NCI-H524 treated with DMSO at 0.1 percent for 48 hours (cell line): ENCODE data around the gene DNAI2.
A peak's percentile ranks its signal among the peaks of the same experiment; 100 is the strongest.

Experiments
- DNase-seq: peaks from one replicate; lab custom pipeline; 2025; lab: John Stamatoyannopoulos, UW

Gene DNAI2

GRCh38 chr17:74274060-74274708 is at the start of gene DNAI2:
Gene DNAI2, plus strand, starts transcription at chr17:74274234. Its CDS starts 7,584 bp downstream, at chr17:74281818.
- DNase-seq = peak; percentile 71

- no peak for DNase-seq
Measured at GRCh38 chr17:74224959-74225725, 48.9 kb upstream of the DNAI2 start.

- DNase-seq = no peak
Measured at GRCh38 chr17:74226252-74226651, 47.8 kb upstream of the DNAI2 start.

- DNase-seq = no peak
Measured at GRCh38 chr17:74227271-74228080, 46.6 kb upstream of the DNAI2 start.

- DNase-seq = no peak
Measured at GRCh38 chr17:74228306-74228978, 45.6 kb upstream of the DNAI2 start.

GRCh38 chr17:74230896-74231295 is 43.1 kb upstream of the DNAI2 start:
- no peak for DNase-seq

- peak; percentile 45 for DNase-seq
Measured at GRCh38 chr17:74231928-74232907, 41.8 kb upstream of the DNAI2 start.

- no peak for DNase-seq
Measured at GRCh38 chr17:74233937-74234336, 40.1 kb upstream of the DNAI2 start.

GRCh38 chr17:74234486-74234885 is 39.5 kb upstream of the DNAI2 start:
- DNase-seq = no peak

- no peak for DNase-seq
Measured at GRCh38 chr17:74235040-74235581, 38.9 kb upstream of the DNAI2 start.

- no peak for DNase-seq
Measured at GRCh38 chr17:74235911-74236371, 38.1 kb upstream of the DNAI2 start.

GRCh38 chr17:74237321-74237720 is 36.7 kb upstream of the DNAI2 start:
- no peak for DNase-seq

- no peak for DNase-seq
Measured at GRCh38 chr17:74239172-74239571, 34.9 kb upstream of the DNAI2 start.

GRCh38 chr17:74240618-74241205 is 33.3 kb upstream of the DNAI2 start:
- no peak for DNase-seq

- no peak for DNase-seq
Measured at GRCh38 chr17:74241431-74241830, 32.6 kb upstream of the DNAI2 start.

- DNase-seq = no peak
Measured at GRCh38 chr17:74241847-74242246, 32.2 kb upstream of the DNAI2 start.

GRCh38 chr17:74243013-74243755 is 30.9 kb upstream of the DNAI2 start:
- DNase-seq = no peak

GRCh38 chr17:74244128-74244527 is 29.9 kb upstream of the DNAI2 start:
- no peak for DNase-seq

- DNase-seq = no peak
Measured at GRCh38 chr17:74244548-74244947, 29.5 kb upstream of the DNAI2 start.
